DOHH2 (cell line): ENCODE results near the gene LRRC8D.

Experiments
- EZH2phosphoT487 ChIP-seq: fragments of 200-600 bp; sonication (generic); IDR thresholded peaks from 2 replicates; pipeline ENCODE4 v1.6.1; 2017; ENCODE audit warnings: borderline replicate concordance, mild to moderate bottlenecking, antibody characterized with exemption, low read length, moderate library complexity, mixed read lengths
- TF ChIP-seq, protein P1 (sequence below): fragments of 200-600 bp; sonication (generic); IDR thresholded peaks from one replicate; pipeline ENCODE4 v1.5.1; 2014; ENCODE audit warnings: antibody characterized with exemption, mild to moderate bottlenecking, low read depth, low read length; ENCODE audit not compliant: poor library complexity, severe bottlenecking

DNA sequence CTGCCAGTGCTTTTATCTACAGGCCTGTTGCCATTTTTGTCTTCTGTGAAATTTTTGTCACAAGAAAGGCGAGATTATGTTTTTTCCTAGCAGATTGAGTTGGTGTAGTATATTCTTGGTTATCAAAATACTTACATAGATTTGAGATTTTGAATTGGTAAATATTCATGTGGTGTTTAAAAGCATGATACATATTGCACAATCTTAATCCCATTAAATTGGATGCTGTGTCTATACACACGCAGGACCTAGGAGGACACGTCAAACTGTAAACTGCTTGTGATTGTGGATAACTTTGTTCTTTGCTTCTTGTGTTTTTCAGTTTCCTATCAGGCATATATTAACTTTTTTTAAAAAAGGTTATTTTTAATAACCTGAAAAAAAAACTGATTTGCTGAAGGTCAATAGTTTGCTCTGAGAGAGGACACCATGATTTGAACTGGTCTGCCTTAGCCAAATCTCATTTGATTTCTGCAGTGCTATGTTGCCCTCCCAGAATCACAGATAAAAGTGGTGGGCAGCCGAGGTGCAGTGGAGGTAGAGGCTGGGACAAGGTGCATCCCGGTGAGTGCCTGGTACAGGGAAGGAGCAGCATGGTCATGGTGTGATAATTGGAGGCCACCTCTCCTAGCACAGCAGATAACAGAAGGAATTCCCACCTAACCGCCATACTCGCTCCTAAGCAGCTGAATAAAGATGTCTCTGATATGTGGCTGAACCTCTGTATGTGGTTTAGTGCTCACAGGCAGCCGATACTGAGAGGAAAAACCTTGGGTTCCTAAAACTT lies 76.7 kb downstream of the LRRC8D start:
- TF ChIP-seq, protein P1, sequence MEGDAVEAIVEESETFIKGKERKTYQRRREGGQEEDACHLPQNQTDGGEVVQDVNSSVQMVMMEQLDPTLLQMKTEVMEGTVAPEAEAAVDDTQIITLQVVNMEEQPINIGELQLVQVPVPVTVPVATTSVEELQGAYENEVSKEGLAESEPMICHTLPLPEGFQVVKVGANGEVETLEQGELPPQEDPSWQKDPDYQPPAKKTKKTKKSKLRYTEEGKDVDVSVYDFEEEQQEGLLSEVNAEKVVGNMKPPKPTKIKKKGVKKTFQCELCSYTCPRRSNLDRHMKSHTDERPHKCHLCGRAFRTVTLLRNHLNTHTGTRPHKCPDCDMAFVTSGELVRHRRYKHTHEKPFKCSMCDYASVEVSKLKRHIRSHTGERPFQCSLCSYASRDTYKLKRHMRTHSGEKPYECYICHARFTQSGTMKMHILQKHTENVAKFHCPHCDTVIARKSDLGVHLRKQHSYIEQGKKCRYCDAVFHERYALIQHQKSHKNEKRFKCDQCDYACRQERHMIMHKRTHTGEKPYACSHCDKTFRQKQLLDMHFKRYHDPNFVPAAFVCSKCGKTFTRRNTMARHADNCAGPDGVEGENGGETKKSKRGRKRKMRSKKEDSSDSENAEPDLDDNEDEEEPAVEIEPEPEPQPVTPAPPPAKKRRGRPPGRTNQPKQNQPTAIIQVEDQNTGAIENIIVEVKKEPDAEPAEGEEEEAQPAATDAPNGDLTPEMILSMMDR: no peak
- TF ChIP-seq EZH2phosphoT487: no peak
